ENCODE measurements around the gene GLP1R.

- TF ChIP-seq CTCF (IDR thresholded peaks at IDR 0.05) = no peak
- no peak for TF ChIP-seq EZH2 (IDR thresholded peaks at IDR 0.05; ENCODE audit: borderline replicate concordance, insufficient read depth, low read depth, low read length, poor library complexity, severe bottlenecking)
Observed at GRCh38 chr6:39075807-39076622, 27.4 kb downstream of the GLP1R start.

Data from B cell (primary cell).